ENCODE measurements around the gene NXF1.
"Not testable (repeated sequence)": the region's sequence is repeated elsewhere in the genome, so short reads cannot be mapped to it uniquely, and the experiment has no call there.

NXF1 gene

DNA sequence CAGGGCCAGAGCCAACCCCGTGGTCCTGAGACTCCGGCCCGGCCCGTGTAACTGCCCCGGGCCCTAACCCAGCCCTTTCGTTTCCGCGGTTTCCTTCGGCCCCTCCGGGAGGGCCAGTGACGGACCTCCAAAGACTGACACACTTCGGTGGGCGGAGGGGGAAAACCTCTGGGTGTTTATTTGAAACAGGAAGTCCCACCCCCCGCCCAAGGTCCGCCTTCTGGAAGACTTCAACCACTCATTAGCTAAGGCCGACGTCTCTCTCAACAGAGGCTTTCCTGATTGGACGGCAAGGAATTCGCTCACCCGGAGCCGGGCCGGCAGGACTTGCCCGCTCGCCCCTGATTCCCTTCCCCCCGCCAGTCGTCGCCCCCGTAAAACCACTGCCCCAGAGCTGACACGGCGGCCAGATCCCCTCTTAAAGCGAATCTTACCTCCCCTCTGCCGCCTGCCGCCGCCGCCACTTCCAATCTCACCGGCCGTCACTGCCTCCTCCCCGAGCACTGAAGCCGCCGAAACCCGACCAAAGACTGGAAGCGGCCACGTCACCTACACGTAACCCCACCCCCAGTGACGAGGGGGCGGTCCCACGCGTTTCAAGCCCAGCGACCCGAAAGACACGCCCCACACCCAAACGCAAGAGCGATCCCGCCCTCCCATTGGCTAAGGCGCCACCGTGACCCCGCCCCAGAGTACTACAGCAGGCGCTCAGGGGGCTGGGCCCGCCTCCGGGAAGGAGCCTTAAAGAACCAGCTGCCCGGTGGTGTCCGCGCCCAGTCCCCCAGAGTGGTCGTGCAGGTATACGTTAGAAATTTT is 26.5 kb upstream of the NXF1 start, which contains the start of gene STX5:
STX5 (minus strand) TSS at position 532 of the 816 bp plus-strand sequence. CDS start 808 bp downstream, outside the sequence.
- DNase-seq, result peak; percentile 97 to 98

DNA sequence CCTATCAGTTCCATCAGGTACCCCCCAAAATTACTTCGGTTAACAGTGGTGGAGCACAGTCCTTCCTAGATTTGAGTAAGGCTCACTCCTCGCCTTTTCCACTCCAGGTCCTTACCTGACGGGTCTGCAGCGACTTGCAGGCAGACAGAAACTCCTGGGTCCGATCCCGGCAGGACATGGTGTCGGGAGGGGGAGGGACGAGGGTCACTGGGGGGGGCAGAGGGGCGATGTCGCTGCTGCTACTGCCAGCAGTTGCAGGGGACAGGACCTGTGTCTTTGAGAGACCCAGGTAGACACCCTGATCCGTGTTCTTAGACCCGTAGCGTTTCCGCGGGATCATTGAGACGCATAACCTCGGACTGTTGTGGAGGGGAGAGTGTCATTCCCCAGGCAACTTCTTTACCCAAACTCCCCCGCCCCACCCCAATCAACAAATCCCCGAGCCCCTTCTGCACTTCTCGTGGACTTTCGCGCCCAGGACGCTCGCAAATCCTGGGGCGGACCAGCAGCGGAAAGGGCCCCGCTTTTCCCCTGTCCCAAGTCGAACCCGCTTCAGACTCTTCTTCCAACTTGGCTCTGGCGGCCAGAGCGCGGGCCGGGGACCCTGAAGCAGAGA is 25.8 kb upstream of the NXF1 start:
- no peak for DNase-seq

- DNase-seq, result not testable (repeated sequence)
Measured at GRCh38 chr11:62828130-62828529, 22.9 kb upstream of the NXF1 start.

DNA sequence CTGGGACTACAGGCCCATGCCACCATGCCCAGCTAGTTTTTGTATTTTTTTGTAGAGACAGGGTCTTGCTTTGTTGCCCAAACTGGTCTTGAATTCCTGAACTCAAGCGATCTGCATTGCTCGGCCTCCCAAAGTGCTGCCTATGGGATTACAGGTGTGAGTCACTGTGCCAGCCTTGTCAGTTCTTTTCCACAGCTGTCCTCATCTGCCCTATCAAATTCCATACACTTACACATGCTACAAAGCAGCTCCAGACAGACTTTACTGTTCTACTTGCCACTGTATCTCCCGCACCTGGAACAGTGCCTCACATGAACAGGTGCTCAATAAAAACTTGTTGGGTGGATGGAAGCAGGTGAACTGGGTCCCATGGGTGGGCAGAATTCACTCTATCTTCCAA is 18.4 kb upstream of the NXF1 start:
- DNase-seq, result no peak

DNA sequence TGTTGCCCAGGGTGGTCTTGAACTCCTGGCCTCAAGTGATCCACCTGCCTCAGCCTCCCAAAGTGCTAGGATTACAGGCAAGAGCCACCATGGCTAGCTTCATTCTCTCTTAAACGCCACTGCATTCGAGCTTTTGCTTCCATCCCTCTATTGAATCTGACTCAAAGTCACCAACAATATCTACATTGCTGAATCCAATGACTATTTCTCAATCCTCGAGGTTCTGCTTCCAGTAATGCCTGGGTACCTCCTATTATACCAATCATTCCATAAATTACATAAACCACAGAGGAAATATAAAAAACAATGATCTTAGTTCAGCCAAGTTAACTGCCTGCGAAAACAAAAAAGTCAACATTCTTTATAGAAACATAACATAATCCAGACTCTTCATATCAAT is 11.9 kb upstream of the NXF1 start:
- DNase-seq, result no peak

GRCh38 chr11:62816557-62816956 is 11.3 kb upstream of the NXF1 start:
- no peak for DNase-seq

- no peak for DNase-seq
Measured at GRCh38 chr11:62811659-62812058, 6.4 kb upstream of the NXF1 start.

DNA sequence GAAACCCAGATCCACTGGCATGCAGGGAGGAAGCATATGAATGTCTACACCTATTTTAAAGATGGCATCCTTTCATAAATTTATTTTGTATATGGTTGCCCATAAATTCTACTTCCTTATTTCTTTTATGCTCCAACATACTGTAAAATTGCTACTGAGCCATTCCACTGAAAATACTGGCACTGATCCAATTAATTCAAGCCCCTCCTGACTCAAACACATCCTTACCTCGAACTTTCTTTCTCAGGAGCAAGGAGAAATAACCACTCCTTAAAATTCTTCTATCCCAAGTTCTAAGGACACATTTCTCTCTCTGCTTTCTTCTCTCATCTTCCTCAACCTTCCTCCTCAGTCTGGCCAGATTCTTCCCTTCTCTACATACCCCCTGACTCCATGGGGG is 5.5 kb upstream of the NXF1 start:
- DNase-seq, result no peak

DNA sequence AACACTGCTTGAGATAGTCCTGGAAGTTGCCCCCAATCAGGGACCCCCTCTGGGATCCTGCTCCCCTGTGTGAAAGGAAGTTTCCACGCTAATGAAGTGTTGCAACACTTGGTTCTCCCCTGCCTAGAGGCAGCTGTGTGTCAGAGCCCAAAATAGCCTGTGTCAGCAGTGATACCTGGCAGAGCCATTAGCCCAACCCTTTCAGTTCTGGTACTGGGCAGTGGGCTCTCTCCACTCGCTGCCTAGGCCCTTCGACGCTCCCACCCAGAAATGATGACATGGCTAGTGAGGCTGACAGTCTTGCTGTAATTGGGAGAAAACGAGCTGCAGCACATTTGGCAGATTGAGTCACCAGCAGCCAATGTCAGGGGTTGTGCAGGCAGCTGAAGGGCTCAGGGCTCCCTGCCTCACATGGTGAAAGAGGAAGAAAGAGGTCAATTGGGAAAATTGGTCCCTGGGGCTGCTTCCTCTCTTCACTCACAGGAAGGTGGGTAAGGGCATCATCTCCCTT is 1.4 kb upstream of the NXF1 start:
- no peak for DNase-seq

DNA sequence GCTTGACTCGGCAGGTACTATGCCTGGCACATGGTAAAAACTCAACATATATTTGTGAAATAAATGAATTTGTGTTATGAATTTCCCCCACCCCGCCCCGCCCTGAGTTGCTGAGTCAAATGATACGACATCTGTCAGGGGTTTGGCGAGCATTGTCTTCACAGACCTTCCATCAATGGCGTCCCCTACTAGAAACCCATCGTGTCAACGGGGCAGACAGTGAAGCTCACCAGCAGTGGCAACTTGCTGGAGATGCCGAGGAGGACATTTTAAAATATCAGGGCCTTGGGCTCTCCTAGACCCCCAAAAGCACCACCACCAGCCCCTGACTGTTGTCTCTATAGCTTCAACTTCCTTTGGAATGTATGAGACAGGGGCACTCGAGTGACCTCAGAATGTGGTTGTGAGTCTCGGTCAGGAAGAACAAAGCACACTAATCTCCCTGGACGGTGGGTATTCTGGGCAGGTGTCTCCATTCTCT is 761 bp upstream of the NXF1 start:
- no peak for DNase-seq

GRCh38 chr11:62804310-62805075 is 747 bp downstream of the NXF1 start:
- DNase-seq, result no peak

DNA sequence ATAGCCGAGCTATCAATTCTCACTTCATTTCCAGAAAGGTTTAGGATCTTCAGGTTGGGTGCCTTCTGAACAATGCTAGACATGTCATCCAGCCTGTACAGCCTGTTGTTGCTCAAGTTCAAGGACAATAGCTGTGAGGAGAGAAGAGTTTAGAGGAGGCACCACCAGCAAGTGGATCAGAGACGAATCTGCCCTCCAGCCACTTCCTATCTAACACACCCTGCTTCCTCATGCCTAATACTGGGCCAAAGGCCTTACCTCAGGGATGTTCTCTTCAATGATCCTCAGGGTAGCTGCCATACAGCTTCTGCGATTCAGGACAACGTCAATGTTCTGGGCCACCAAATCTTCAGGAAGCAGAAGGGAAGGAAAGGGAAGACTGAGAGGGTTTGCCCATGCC is 4.2 kb downstream of the NXF1 start:
- no peak for DNase-seq

DNA sequence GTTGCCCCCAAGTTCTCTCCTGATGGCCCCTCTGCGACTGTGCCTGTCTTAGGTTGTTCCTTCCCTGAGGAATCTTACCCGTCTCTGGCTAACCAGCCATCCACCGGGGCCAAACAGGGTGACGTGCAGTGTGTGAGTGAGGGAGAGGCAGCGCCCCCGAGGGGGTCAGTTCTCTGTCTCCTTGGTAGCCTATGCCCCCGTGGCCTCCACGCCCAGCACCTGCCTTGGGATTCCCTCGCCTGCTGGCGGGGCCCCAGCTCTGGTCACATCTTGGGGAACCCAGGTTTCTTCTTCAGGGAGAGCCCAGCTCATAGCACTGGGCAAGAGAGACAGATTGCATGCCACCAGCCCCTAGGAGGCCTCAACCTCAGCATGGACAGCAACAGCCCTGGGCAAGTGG is 5.8 kb downstream of the NXF1 start:
- DNase-seq, result no peak

- DNase-seq, result no peak
Measured at GRCh38 chr11:62796281-62796680, 9.0 kb downstream of the NXF1 start.

DNA sequence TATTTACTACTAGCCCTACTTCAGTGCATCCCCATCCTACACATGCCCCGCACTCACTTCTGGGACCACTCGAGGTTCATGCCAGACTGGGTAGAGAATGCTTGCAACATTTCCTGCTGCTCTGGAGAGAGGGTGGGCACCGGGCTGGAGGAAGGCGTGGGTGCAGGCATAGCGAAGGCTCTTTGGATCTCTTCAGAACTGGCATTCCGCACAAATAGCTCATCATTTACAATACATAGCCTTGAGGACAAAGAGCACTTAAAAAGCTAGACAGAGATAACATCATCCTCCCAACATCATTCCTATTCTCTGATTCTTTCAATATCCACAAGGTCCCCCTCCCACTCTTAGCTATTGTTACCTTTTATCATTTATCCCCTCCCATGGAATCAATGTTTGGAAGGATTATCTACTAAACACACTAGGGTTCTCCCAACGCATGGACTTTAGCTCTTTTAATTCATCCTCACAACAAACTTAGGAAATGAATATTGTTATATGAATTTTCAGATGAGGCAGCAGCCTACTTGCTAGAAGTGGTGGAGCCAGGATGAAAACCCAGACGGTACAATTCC is 11.0 kb downstream of the NXF1 start:
- DNase-seq, result no peak

DNA sequence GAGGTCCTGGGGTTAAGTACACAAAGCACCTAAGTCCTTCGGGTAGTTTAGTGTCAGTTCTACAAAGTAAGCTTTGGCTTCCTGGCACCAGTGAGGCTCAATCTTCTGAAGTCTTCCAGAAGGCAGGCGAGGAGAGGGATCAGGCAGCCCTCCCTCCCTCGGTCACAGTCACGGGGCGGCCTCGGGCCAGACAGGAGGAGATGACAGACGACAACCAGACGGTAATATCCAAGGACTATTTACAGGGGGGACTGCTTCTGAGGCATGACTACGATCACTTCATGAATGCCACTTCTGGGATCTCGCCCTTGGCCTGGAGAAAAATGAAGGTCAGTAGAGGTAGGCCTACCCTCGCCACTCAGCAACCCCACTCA is 13.1 kb downstream of the NXF1 start:
- no peak for DNase-seq

- DNase-seq, result peak; percentile 81 to 83
Measured at GRCh38 chr11:62791501-62792201, 13.6 kb downstream of the NXF1 start, which contains the start of gene TMEM223. TMEM223 (minus strand) TSS chr11:62792006; CDS start chr11:62791994, 12 bp downstream.

GRCh38 chr11:62789576-62789975 is 15.7 kb downstream of the NXF1 start:
- no peak for DNase-seq

DNA sequence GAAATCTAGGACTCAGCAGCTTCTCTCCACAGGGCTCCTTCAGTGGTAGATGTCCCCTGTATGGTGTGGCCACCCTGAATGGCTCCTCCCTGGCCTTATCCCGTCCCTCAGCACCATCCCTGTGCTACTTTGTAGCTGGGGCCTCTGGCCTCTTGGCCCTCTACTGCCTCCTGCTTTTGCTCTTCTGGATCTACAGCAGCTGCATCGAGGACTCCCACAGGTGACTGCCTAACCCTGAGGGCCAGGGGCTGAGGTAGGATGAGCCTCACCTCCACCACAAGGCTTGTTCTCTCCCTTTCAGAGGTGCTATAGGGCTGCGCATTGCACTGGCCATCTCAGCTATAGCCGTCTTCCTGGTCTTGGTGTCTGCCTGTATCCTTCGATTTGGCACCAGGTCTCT is 16.2 kb downstream of the NXF1 start:
- peak in 1 of 2 experiments; percentile 10 for DNase-seq

GRCh38 chr11:62787005-62787759 is 18.1 kb downstream of the NXF1 start, which contains the start of gene TMEM179B:
TMEM179B (plus strand) TSS chr11:62787402; CDS start chr11:62787432, 30 bp downstream.
- peak; percentile 97 to 98 for DNase-seq

DNA sequence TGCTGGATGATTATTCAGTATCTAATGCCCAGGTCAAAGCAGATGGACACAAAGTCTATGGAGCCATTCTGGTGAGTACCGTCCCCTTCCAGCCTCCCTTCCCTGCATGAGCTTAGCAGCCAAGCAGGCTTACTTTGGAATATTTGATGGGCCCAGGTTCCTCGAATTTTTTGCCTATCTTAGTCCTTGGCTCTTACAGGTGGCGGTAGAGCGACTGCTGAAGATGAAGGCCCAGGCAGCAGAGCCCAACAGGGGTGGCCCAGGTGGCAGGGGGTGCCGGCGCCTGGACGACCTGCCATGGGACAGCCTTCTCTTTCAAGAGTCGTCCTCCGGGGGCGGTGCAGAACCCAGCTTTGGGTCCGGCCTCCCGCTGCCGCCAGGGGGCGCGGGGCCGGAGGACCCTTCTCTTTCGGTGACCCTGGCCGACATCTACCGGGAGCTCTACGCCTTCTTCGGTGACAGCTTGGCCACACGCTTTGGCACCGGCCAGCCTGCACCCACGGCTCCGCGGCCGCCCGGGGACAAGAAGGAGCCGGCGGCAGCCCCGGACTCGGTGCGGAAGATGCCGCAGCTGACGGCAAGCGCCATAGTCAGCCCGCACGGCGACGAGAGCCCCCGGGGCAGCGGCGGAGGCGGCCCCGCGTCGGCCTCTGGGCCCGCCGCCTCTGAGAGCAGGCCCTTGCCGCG is 18.8 kb downstream of the NXF1 start:
- peak; percentile 53 to 79 for DNase-seq
